GM12892 (cell line): ENCODE data around the gene ADGRL1.

Source experiments
- POLR2A ChIP-seq: IDR thresholded peaks from 2 replicates; pipeline ENCODE4 v1.6.1; 2011; ENCODE audit warnings: low read depth, low read length, control low read depth
- POLR2AphosphoS5 ChIP-seq: IDR thresholded peaks from 2 replicates; pipeline ENCODE4 v1.6.1; 2011; ENCODE audit warnings: low read depth, low read length, control low read depth
- TAF1 ChIP-seq: IDR thresholded peaks from 2 replicates; pipeline ENCODE4 v1.6.1; 2011; ENCODE audit warnings: low read depth, mild to moderate bottlenecking, control low read depth, low read length, borderline replicate concordance

GRCh38 chr19:14101003-14101545 lies 104.9 kb downstream of the ADGRL1 start:
- TF ChIP-seq TAF1: no peak
- no peak for TF ChIP-seq POLR2AphosphoS5
- TF ChIP-seq POLR2A: no peak
